Astrocyte (in vitro differentiated cells and primary cell): ENCODE data around the gene DNMBP.

Experiments
- EZH2 ChIP-seq: IDR thresholded peaks from 2 replicates; pipeline ENCODE4 v1.6.1; 2012; ENCODE audit warnings: mild to moderate bottlenecking, low read length, inconsistent platforms; ENCODE audit not compliant: insufficient read depth
- TF ChIP-seq, protein P1 (sequence below): IDR thresholded peaks from 2 replicates; pipeline ENCODE4 v1.5.1; 2011; ENCODE audit warnings: low read depth, mild to moderate bottlenecking, inconsistent platforms, low read length, moderate library complexity; ENCODE audit not compliant: insufficient read depth

DNA sequence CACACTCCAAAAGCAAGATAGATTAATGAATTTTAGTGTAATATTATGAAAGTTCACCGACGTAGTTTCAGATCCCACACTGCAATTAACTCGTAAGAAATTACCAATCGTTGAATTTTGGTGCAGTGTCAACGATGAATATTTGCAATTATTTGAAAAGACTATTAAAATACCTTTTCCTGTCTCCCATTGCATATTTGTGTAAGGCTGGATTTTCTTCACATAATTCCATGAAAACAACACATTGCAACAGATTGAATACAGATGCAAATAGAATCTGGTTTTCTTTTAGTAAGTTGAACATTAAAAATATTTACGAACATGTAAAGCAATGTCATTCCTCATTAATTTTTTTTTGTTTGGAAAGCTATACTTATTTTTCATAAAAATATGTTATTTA, 50.9 kb downstream of the DNMBP start:
- TF ChIP-seq, protein P1, sequence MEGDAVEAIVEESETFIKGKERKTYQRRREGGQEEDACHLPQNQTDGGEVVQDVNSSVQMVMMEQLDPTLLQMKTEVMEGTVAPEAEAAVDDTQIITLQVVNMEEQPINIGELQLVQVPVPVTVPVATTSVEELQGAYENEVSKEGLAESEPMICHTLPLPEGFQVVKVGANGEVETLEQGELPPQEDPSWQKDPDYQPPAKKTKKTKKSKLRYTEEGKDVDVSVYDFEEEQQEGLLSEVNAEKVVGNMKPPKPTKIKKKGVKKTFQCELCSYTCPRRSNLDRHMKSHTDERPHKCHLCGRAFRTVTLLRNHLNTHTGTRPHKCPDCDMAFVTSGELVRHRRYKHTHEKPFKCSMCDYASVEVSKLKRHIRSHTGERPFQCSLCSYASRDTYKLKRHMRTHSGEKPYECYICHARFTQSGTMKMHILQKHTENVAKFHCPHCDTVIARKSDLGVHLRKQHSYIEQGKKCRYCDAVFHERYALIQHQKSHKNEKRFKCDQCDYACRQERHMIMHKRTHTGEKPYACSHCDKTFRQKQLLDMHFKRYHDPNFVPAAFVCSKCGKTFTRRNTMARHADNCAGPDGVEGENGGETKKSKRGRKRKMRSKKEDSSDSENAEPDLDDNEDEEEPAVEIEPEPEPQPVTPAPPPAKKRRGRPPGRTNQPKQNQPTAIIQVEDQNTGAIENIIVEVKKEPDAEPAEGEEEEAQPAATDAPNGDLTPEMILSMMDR: no peak
- no peak for TF ChIP-seq EZH2
